ENCODE measurements around the gene ATP6V0C. TPM values are rescaled to one million over a fixed set of nuclear protein-coding genes. Genes with fewer than 3 reads are reported as not detected.
A peak's percentile ranks its signal among the peaks of the same experiment; 100 is the strongest.

The ATP6V0C gene
- total RNA-seq, 1 donor from 2014 or later: 129 TPM

DNA sequence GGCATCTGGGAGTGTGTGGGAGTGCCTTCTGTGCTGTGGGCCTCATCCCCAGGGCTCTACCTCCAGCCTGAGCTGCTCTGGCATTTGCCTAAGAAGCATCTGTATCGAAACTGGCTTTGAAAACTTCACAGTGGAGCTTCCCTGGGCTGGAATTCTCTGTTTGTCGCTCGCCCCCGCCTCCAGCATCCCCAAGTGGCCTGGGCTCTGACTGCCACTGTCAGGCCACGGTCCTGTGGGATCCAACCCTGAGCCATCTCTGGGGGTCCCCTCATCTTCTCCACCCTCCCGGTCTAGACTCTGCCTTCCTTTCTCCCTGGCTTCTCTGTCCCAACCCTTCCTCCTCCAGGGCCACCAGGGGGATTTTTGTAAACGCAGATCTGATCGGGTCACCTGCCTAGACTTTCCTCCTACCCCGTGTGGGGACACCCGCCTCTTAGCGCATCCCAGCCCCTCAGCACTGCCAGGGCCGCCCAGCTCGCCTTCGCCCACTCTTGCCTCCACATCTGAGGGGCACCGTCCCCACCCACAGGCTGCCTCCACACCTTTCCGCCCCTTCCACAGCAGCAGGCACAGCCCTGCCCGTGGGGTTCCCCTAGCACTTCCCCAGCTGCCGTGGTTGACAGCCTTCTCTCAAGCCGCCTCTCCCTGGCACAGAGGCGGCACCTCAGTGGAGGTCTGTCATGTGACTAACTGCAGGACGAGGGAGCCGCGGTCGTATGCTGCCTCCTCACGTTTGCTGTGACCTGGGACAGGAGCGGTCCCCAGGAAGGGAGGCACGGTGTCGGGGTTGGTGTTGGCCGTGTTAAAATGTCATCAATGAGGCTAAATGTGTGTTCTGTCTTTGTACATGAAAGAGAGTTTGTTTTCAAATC is 26.9 kb upstream of the ATP6V0C start:
- peak; percentile 76 for DNase-seq
- ATAC-seq (ENCODE audit: poor library complexity): peak; percentile 81
- intact Hi-C loops (cut with DNase I): no loop called here

DNA sequence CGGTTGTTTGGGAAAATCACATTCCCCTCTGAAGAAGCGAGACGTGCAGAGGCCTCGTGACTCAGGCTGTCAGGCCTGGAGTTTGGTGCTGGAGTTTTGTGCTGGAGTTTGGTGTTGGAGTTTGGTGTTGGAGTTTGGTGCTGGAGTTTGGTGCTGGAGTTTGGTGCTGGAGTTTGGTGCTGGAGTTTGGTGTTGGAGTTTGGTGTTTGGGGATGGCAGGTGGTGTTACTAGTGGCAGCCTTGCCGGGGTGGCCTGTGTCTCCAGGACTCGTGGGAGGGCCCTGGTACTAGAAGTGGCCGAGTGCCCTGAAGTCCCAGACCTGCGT is 26.3 kb upstream of the ATP6V0C start:
- no peak for DNase-seq
- intact Hi-C loops (cut with DNase I): no loop called here

DNA sequence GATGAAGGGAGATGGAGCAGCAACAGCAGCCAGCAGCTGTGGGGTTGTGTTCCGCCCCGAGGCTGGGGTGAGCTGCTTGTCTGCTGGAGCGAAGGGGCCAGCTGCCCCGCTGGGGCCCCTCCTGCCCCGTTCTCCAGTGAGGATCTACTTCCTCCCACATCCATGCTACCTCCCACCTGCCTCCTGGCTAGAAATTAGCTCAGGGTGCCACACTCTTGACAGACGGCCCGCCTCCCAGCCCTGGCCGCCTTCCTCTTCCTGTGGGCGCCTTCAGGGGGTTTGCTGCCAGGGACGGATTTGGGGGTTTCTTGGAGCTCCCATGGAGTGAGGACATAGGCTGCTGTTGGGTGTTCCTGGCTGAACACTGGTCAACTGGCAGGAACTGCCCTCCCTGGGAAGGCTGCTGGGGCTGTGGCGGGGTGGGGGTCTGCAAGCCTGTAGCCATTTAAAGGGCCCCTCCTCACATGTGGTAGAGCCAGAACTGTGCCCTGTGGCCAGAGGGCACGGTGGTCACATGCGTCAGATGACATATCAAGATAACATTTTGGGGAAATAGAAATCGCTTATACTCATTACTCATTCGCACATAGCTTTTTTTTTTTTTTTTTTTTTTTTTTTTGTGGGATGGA is 25.7 kb upstream of the ATP6V0C start:
- ATAC-seq (ENCODE audit: poor library complexity): no peak
- intact Hi-C loops (cut with DNase I): no loop called here

More for the DNA sequence above, 26.3 kb upstream of the ATP6V0C start:
- ATAC-seq (ENCODE audit: poor library complexity): no peak

DNA sequence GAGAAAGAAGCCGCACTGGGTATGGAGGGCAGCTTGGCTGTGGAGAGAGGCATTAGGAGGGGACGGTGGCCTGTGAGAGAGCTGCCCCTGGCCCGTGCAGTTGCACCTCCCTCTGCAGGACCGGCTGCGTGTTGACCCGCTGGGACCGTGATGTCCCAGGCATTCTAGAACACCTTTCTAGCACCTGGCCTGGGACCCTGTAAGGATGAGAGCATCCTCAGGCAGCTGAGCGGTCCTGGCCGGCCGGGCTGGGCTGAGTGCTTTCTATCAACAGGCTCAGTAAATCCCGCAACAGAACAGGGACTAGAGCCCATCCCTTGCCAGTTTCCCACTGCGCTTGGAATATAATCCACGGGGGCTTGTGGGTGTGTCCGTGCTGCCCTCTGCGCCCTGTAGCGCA is 24.2 kb upstream of the ATP6V0C start:
- no peak for DNase-seq
- intact Hi-C loops (cut with DNase I): no loop called here
- ATAC-seq (ENCODE audit: poor library complexity): no peak

More for the DNA sequence above, 25.7 kb upstream of the ATP6V0C start:
- peak; percentile 40 for DNase-seq

DNA sequence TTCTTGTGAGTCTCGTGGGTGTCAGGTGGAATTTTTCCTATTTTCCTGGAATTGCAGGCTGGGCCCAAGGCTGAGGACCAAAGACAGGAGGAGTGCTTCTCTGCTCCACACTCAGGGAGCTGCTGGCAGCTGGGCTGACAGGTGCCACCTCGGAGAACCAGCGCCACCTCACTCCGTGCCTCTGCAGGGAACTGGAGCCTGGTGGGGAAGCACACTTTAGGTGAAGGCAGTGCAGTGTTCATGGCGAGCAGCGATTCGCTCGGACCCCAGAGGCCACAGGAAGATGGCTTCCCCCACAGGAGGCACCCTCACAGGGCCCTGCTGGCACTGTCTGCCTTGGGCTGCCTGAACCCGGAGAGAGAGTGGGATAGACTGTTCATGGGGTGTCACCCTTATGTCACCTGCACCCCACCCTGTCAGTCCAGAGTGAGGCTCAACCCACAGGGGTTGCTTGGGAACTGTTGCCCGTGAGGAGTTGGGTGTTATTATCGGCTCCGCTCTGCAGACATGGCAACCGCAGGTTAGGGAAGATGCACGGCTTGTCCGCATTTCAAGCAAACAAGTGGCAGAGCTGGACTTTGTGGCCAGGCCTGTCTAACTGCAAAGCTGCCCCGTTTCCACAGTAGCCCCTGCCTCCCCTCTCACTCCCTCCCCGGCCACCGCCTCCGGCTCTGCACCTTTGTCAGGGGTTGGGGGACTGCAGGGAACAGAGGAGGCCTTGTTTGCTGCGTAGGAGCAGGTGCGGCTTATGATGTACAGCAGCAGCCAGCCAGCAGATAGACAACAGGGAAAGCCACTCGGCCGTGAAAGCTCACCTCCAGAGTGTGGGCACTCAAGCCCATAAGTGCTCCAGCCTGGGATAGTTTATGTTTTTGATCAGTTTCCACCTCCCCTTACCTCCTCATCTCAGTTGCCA is 23.3 kb upstream of the ATP6V0C start:
- intact Hi-C loops (cut with DNase I): no loop called here
- no peak for DNase-seq

DNA sequence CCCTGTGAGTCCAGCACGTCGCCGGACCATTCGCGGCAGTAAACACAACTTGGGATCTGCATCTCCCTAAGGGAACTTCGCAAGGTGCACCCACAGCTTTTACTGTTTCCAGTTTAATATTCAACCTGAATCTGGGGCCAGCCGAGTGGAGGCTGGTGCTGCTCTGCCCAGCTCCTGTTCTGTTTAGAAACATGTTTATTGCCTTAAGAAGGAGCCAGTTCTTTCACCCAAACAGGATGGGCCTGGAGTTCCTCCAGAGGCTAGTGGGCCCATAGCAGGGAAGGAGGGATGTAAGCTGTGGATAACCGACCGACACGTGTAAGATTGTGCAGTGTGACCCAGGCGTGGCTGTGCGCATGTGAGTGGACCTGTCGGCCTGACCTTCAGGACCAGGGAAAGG is 21.5 kb upstream of the ATP6V0C start:
- DNase-seq (no peak), ATAC-seq (ENCODE audit: poor library complexity) (no peak)
- intact Hi-C loops (cut with DNase I): no loop called here

More for the DNA sequence above, 23.3 kb upstream of the ATP6V0C start:
- ATAC-seq (ENCODE audit: poor library complexity): no peak

DNA sequence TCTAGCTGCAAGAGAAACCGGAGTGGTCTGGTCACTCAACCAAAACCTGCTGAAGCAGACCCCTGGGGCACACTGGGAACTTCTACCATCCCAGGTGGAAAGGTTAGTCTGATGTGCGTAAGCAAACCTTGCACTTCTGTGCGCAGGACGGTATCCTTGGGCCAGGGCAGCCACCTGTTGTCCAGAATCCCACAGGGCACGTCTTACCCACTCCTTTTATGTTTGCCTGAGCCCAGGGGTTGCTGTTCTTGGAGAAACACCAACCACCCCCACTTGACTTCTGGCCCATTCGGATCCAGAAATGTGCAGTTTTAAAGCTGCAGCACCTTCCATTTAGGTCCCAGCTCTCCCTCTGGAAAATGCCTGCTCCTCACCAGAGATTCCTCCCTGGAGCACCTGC is 20.1 kb upstream of the ATP6V0C start:
- DNase-seq: no peak
- intact Hi-C loops (cut with DNase I): no loop called here
- ATAC-seq (ENCODE audit: poor library complexity): no peak

DNA sequence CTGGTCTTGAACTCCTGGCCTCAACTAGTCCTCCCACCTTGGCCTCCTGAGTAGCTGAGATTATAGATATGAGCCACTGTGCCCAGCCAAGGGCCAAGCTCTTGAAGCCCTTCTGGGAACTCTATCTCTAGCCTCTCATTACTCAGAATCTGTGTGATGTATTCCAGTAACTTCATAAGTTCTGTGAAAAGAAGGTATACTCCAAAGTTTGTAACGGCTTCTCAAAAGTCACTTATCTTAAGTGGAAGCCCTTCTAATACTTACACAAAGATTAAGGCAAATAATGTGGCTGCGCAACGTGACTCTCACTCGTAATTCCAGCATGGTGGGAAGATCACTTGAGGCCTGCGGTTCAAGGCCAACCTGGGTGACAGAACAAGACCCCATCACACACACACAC is 19.1 kb upstream of the ATP6V0C start:
- intact Hi-C loops (cut with DNase I): no loop called here
- ATAC-seq (ENCODE audit: poor library complexity) (no peak), DNase-seq (no peak)

DNA sequence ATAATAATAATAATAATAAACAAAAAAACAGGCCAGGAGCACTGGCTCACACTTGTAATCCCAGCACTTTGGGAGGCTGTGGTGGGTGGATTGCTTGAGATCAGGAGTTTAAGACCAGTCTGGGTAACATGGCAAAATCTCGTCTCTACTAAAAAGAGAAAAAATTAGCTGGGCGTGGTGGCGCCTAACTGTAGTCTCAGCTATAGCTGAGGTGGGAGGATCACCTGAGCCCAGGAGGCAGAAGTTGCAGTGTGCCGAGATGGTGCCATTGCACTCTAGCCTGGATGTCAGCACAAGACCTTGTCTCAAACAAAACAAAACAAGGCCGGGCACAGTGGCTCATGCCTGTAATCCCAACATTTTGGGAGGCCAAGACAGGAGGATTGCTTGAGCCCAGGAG is 18.7 kb upstream of the ATP6V0C start:
- ATAC-seq (ENCODE audit: poor library complexity): no peak
- no peak for DNase-seq
- intact Hi-C loops (cut with DNase I): no loop called here

DNA sequence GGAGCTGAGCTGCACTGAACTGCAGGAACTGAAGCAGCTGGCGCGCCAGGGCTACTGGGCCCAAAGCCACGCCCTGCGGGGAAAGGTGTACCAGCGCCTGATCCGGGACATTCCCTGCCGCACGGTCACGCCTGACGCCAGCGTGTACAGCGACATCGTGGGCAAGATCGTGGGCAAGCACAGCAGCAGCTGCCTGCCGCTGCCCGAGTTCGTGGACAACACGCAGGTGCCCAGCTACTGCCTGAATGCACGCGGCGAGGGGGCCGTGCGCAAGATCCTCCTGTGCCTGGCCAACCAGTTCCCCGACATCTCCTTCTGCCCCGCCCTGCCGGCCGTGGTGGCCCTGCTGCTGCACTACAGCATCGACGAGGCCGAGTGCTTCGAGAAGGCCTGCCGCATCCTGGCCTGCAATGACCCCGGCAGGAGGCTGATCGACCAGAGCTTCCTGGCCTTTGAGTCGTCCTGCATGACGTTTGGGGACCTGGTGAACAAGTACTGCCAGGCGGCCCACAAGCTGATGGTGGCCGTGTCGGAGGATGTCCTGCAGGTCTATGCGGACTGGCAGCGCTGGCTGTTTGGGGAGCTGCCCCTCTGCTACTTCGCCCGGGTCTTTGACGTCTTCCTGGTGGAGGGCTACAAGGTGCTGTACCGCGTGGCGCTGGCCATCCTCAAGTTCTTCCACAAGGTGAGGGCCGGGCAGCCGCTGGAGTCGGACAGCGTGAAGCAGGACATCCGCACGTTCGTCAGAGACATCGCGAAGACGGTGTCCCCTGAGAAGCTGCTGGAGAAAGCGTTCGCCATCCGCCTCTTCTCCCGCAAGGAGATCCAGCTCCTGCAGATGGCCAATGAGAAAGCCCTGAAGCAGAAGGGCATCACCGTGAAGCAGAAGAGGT is 17.3 kb upstream of the ATP6V0C start:
- intact Hi-C loops (cut with DNase I): no loop called here
- DNase-seq (no peak), ATAC-seq (ENCODE audit: poor library complexity) (no peak)

DNA sequence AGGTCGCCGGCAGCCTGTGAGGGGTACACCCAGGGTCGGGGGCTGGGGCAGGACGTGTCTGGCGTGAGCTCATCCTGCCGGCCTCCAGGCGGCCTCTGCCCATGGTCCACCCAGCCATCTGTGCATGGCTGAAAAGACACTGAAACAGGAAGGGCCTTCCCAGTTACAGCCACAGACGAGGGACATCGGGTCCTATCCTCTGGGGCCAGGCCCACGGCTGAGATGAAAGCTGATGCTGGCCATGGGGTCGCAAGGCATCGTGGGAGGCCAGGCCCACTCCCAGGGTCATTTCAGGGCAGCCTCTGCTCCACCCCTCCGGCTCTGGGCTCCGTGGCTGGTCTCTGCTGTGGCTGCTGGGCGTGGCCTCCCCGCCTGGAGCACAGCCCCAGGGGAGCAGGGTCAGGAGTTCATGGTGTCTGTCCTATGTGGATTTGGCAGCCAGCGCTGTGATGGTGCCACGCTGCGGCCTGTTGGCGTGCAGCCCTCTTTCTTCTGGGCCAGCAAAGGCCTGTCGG is 16.6 kb upstream of the ATP6V0C start:
- DNase-seq (peak; percentile 91), ATAC-seq (ENCODE audit: poor library complexity) (peak; percentile 75)
- intact Hi-C loops (cut with DNase I): no loop called here

DNA sequence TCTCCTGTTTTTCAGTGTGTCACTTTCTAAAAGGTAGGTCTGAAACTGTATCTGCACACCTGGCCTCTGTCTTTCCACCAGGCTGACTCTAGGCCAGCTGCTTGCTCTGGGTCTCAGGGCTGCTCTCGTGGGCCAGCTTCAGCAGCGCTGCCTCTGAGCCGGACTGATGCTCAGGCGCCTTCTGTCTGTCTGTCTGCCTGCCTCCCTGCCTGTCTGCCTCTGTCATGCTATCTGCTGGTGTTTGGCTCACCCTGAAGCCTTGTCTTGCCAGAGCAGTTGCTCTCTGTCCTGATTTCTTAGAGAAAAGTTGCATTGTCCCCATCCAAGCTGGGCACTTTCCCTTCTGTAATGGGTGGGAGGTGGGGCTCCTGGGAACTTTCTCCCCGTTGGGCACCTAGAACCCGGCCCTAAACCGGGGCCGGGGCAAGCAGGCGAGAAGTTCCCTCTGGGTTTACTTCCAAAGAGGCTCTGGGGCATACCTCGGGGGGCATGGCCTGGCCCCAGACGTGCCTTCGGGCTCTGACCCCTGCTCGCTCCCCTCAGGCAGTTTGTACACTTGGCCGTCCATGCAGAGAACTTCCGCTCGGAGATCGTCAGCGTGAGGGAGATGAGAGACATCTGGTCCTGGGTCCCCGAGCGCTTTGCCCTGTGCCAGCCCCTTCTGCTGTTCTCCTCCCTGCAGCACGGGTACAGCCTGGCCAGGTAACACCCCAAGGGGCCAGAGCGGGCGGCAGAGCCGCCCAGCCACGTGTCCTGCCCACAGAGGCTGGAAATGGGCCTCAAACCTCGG is 15.9 kb upstream of the ATP6V0C start:
- ATAC-seq (ENCODE audit: poor library complexity): peak; percentile 3

DNA sequence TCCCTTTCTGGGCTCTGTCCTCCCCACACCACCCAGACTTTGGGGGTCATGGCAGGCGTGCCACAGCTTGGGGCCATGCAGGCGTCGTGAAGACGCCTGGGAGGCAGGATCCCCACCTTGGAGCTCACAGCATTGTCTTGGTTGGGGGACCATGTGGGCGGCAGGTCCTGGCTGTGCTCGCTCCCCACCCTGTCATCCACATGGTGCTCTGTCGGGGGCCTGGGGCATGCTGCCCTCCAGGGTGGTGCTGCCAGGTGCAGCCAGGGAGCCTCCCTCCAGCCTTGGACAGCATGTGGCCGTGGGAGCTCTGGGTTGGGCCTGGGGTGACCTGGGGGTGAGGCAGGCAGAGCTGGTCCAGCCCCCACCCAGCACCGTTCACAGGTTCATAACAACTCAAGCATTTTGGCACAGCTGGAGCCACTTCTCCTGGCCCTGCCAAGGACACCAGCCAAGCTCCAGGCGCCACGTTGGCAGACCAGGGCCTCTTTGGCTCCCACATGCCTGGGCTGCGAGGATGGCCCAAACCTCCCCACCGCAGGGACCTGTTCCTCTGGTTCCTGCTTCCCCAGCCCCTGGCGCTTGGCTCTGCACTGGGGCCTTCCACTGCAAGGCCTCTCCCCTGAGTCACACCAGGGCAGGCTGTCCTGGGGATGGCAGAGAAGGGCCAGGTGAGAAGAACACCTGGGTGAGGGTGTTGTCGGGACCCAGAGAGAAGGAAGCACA is 15.1 kb upstream of the ATP6V0C start:
- peak; percentile 78 for DNase-seq
- intact Hi-C loops (cut with DNase I): no loop called here
- ATAC-seq (ENCODE audit: poor library complexity): peak; percentile 57

More for the DNA sequence above, 15.9 kb upstream of the ATP6V0C start:
- intact Hi-C loops (cut with DNase I): no loop called here
- DNase-seq: no peak

DNA sequence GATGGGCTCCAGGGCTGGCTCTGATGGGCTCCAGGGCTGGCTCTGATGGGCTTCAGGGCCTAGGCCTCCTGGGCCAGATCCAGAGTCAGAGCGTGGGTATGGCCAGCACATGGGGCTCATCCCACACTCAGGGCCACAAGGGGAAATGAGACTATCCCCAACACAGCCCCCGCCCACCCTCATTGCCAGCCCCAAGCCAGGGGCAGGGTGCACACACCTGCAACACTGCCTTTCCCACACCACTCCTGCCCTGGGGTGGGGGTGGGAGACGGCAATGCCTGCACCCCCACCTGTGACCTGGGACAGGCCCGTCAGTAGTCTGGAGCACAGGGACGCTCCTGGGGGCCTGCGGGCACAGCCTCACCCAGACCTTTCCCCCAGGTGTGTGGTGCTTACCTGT is 14.3 kb upstream of the ATP6V0C start:
- DNase-seq (no peak), ATAC-seq (ENCODE audit: poor library complexity) (no peak)
- intact Hi-C loops (cut with DNase I): no loop called here

DNA sequence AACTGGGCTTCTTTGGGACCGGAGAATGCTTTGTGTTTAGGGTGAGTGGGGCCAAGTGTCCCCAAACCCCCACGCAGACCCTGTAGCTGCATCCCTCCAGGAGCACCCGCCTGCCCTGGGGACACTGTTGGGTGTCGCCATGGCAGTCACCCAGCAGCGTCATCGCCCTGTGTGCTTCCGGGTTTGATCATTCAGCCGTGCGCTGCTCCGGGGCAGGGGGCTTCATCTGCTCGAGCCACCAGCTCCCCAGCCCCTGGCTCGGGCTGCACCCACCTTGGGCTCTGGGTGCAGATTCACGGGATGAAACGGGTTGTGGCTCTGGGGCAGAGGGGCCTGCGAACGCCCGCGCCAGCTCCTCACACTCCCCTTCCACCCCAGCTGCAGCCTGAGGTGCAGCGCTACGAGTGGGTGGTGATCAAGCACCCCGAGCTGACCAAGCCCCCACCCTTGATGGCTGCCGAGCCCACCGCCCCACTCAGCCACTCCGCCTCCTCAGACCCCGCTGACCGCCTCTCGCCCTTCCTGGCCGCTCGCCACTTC is 13.8 kb upstream of the ATP6V0C start:
- intact Hi-C loops (cut with DNase I): loop anchor here (5.0 kb wide), 1 partner anchor 158 kb away; the partner anchor contains the start of gene ABCA3
- no peak for DNase-seq
- no peak for ATAC-seq (ENCODE audit: poor library complexity)

DNA sequence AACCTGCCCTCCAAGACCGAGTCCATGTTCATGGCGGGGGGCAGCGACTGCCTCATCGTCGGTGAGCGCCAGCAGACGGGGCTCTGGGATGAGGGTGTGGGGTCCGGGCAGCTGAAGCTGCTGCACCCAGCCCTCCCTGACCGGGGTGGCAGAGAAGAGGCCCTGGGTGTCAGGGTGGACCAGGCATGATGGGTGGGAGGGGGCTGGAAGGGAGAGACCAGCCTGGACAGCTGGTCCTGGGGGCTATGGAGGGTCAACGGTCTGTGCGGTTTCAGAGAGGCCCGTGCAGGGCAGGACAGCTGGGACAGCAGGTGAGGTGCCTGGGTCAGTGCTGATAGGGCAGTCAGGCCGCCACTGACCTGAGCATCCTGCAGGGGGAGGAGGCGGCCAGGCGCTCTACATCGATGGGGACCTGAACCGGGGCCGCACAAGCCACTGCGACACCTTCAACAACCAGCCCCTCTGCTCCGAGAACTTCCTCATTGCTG is 13.3 kb upstream of the ATP6V0C start:
- intact Hi-C loops (cut with DNase I): loop anchor here (5.0 kb wide), 1 partner anchor 158 kb away; the partner anchor contains the start of gene ABCA3
- no peak for DNase-seq
- no peak for ATAC-seq (ENCODE audit: poor library complexity)
